Activated naive CD8-positive, alpha-beta T cell treated with anti-CD3 and anti-CD28 coated beads for 36 hours (primary cell): ENCODE measurements around the gene SLFNL1. TPM values are rescaled to one million over a fixed set of nuclear protein-coding genes. Genes with fewer than 3 reads are reported as not detected.

Source experiments
- DNase-seq: peaks from one replicate; pipeline ENCODE4 v3.0.0; 2021
- H3K27ac Mint-ChIP-seq: one replicate; pipeline ENCODE4 v1.8.0; 2022; ENCODE audit warnings: mild to moderate bottlenecking, moderate library complexity, mixed read lengths
- H3K27me3 Mint-ChIP-seq: one replicate; pipeline ENCODE4 v1.8.0; 2022; ENCODE audit warnings: mild to moderate bottlenecking, mixed read lengths
- H3K36me3 Mint-ChIP-seq: one replicate; pipeline ENCODE4 v1.8.0; 2021; ENCODE audit warnings: mild to moderate bottlenecking, mixed read lengths
- H3K4me1 Mint-ChIP-seq: one replicate; pipeline ENCODE4 v1.8.0; 2021; ENCODE audit warnings: mixed read lengths
- H3K4me3 Mint-ChIP-seq: one replicate; pipeline ENCODE4 v1.8.0; 2022; ENCODE audit warnings: mild to moderate bottlenecking, moderate library complexity, mixed read lengths
- H3K9me3 Mint-ChIP-seq: one replicate; pipeline ENCODE4 v1.8.0; 2022; ENCODE audit warnings: mixed read lengths
- total RNA-seq, 2 experiments: library from RNA; stranded (reverse); gene quantifications; one replicate each; pipeline ENCODE4 v1.2.3, GENCODE V29; 2021

The SLFNL1 gene
- total RNA-seq, 2 experiments from 2014 or later = 0.08 TPM

DNA sequence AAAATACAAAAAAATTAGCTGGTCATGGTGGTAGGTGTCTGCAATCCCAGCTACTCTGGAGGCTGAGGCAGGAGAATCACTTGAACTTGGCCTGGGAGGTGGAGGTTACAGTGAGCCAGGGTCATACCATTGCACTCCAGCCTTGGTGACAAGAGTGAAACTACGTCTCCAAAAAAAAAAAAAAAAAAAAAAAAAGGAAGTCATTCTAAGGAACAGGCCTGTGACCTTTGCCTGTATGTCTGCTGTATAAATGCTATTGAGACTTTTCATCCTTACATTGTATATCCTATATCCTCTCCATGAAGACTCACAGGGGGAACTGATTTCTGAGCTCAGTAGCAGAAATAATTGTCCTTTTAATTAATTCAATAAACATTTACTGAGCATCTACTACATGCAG, 49.6 kb downstream of the SLFNL1 start:
- peaks cover 7% of the 10 kb centered on the region for H3K4me1 Mint-ChIP-seq
- no peaks in the 10 kb centered on the region for H3K27me3 Mint-ChIP-seq
- H3K9me3 Mint-ChIP-seq = no peaks in the 10 kb centered on the region
- H3K4me3 Mint-ChIP-seq = no peak overlapping the region
- H3K36me3 Mint-ChIP-seq = peaks cover 3% of the 10 kb centered on the region
- H3K27ac Mint-ChIP-seq = no peak overlapping the region
- no peak for DNase-seq

DNA sequence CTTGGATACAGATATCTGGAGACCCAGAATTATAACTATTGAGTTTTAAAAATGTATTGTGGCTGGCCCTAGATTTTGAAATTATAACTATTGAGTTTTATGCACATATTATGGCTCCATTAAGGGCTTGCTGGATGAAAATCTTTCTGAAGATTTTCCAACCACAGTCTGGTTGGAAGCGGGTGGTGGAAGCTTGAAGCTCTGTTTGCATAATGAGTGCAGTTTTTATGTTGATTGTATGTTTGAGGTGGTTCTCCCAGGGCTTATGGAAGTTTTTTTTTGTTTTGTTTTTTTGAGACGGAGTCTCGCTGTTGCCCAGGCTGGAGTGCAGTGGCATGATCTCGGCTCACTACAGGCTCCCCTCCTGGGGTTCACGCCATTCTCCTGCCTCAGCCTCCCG, 52.1 kb downstream of the SLFNL1 start:
- DNase-seq = no peak
- no peaks in the 10 kb centered on the region for H3K9me3 Mint-ChIP-seq
- H3K4me3 Mint-ChIP-seq = no peak overlapping the region
- H3K27ac Mint-ChIP-seq = no peak overlapping the region
- no peaks in the 10 kb centered on the region for H3K4me1 Mint-ChIP-seq
- no peaks in the 10 kb centered on the region for H3K27me3 Mint-ChIP-seq
- H3K36me3 Mint-ChIP-seq = no peaks in the 10 kb centered on the region

DNA sequence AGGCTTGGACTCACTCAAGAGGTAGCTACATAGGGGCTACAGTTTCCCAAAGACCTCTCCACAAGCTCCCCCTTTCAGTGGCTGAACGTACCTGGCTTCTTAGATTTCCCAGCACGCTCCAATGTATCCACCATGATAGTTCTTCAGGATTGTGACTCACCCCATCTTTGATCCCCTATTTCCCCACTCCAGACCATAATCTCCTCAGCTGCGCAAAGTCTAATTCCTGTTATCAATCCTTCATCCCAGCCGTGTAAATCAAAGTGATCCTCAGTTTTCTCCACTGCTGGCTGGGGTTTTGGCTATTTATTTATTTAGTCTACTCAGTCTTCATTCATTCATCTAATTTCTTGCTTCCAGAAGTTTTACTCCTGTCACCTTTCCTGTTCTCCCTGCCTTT, 55.1 kb downstream of the SLFNL1 start:
- no peaks in the 10 kb centered on the region for H3K9me3 Mint-ChIP-seq
- no peak overlapping the region for H3K27ac Mint-ChIP-seq
- H3K36me3 Mint-ChIP-seq = no peaks in the 10 kb centered on the region
- H3K4me3 Mint-ChIP-seq = no peak overlapping the region
- H3K4me1 Mint-ChIP-seq = no peaks in the 10 kb centered on the region
- DNase-seq = no peak
- no peaks in the 10 kb centered on the region for H3K27me3 Mint-ChIP-seq

Other genes with a start within 250 kb of the SLFNL1 start
- gene KCNQ4, start 237.9 kb downstream of the SLFNL1 start, total RNA-seq = under 1 TPM; 0.64 to 0.82 TPM
- gene CITED4, start 159.4 kb downstream of the SLFNL1 start, total RNA-seq = 1 to 10 TPM; 4.3 to 5.3 TPM
- gene CTPS1, start 42.0 kb downstream of the SLFNL1 start, total RNA-seq = 100 to 1,000 TPM; 139 TPM
- gene SCMH1, start 220.6 kb upstream of the SLFNL1 start, total RNA-seq = 10 to 100 TPM; 26.3 to 27.8 TPM